Liver (tissue), 9 donors: Measurements from ENCODE around the gene MEGF10. TPM values are rescaled to one million over a fixed set of nuclear protein-coding genes. Genes with fewer than 3 reads are reported as not detected.

Experiments used
- DNase-seq: peaks from one replicate; pipeline ENCODE4 v3.0.0-alpha.2; 2017; ENCODE audit warnings: low spot score
- H3K27ac ChIP-seq, 2 donors: one replicate each; pipeline ENCODE4 v1.7.0; 2013; ENCODE audit warnings: inconsistent platforms in 2 of 2, low read length in 2 of 2, control low read depth in 1 of 2, low read depth in 1 of 2, mild to moderate bottlenecking in 1 of 2
- H3K27me3 ChIP-seq, 4 donors: one replicate each; pipeline versions ENCODE4 v1.6.1 to v1.7.0; 2013; ENCODE audit warnings: low read length in 3 of 4, inconsistent platforms in 1 of 4, mild to moderate bottlenecking in 1 of 4, moderate library complexity in 1 of 4; ENCODE audit not compliant: control insufficient read depth in 4 of 4, insufficient read depth in 4 of 4
- H3K36me3 ChIP-seq, 4 donors: one replicate each; pipeline versions ENCODE4 v1.6.1 to v1.7.0; 2013; ENCODE audit warnings: low read length in 3 of 4, mild to moderate bottlenecking in 3 of 4, low read depth in 1 of 4, moderate library complexity in 1 of 4; ENCODE audit not compliant: control insufficient read depth in 4 of 4, insufficient read depth in 3 of 4
- H3K4me1 ChIP-seq, 4 donors: one replicate each; pipeline versions ENCODE4 v1.6.1 to v1.7.0; 2013; ENCODE audit warnings: low read length in 3 of 4, mild to moderate bottlenecking in 3 of 4, moderate library complexity in 1 of 4; ENCODE audit not compliant: control insufficient read depth in 4 of 4, insufficient read depth in 4 of 4
- H3K4me3 ChIP-seq, 3 donors: one replicate each; pipeline versions ENCODE4 v1.6.1 to v1.7.0; 2013; ENCODE audit warnings: low read length in 3 of 3, control low read depth in 1 of 3, low read depth in 1 of 3, mild to moderate bottlenecking in 1 of 3
- H3K9ac ChIP-seq, 2 donors: one replicate each; pipeline ENCODE4 v1.7.0; 2013; ENCODE audit warnings: low read length in 2 of 2, mild to moderate bottlenecking in 2 of 2, moderate library complexity in 2 of 2, control low read depth in 1 of 2, low read depth in 1 of 2
- H3K9me3 ChIP-seq, 4 donors: one replicate each; pipeline versions ENCODE4 v1.6.1 to v1.7.0; 2013; ENCODE audit warnings: low read length in 3 of 4; ENCODE audit not compliant: control insufficient read depth in 4 of 4
- EGR1 ChIP-seq, 2 donors: IDR thresholded peaks; 2 replicates each; pipeline ENCODE4 v1.6.1; 2016 to 2018; ENCODE audit warnings: antibody characterized with exemption in 2 of 2, low read depth in 2 of 2
- FOXA1 ChIP-seq: IDR thresholded peaks from 2 replicates; pipeline ENCODE4 v1.6.1; 2016; ENCODE audit warnings: antibody characterized with exemption
- FOXA2 ChIP-seq: IDR thresholded peaks from 2 replicates; pipeline ENCODE4 v1.6.1; 2016; ENCODE audit warnings: antibody characterized with exemption
- GABPA ChIP-seq, 2 donors: IDR thresholded peaks in 1 of 2; conservative IDR thresholded peaks in 1 of 2; 2 replicates each; pipeline ENCODE4 v1.6.1; 2016; ENCODE audit warnings: antibody characterized with exemption in 2 of 2, mild to moderate bottlenecking in 1 of 2, moderate library complexity in 1 of 2
- HNF4A ChIP-seq, 2 donors: conservative IDR thresholded peaks; 2 replicates each; pipeline ENCODE4 v1.6.1; 2016; ENCODE audit warnings: antibody characterized with exemption in 2 of 2, mild to moderate bottlenecking in 2 of 2
- HNF4G ChIP-seq: IDR thresholded peaks from 2 replicates; pipeline ENCODE4 v1.6.1; 2016; ENCODE audit warnings: antibody characterized with exemption
- JUND ChIP-seq, 2 donors: IDR thresholded peaks; 2 replicates each; pipeline ENCODE4 v1.6.1; 2016; ENCODE audit warnings: antibody characterized with exemption in 2 of 2
- NR2F2 ChIP-seq: IDR thresholded peaks from 2 replicates; pipeline ENCODE4 v1.6.1; 2016; ENCODE audit warnings: antibody characterized with exemption
- RAD21 ChIP-seq, 2 donors: IDR thresholded peaks; 2 replicates each; pipeline ENCODE4 v1.6.1; 2016; ENCODE audit warnings: antibody characterized with exemption in 2 of 2, mild to moderate bottlenecking in 2 of 2
- RXRA ChIP-seq, 2 donors: IDR thresholded peaks; 2 replicates each; pipeline ENCODE4 v1.6.1; 2017 to 2018; ENCODE audit warnings: antibody characterized with exemption in 2 of 2, mild to moderate bottlenecking in 1 of 2
- SP1 ChIP-seq: IDR thresholded peaks from 2 replicates; pipeline ENCODE4 v1.6.1; 2018; ENCODE audit warnings: antibody characterized with exemption, mild to moderate bottlenecking
- TAF1 ChIP-seq: conservative IDR thresholded peaks from 2 replicates; pipeline ENCODE4 v1.6.1; 2016; ENCODE audit warnings: antibody characterized with exemption, mild to moderate bottlenecking
- YY1 ChIP-seq: IDR thresholded peaks from 2 replicates; pipeline ENCODE4 v1.6.1; 2016; ENCODE audit warnings: antibody characterized with exemption, mild to moderate bottlenecking
- whole genome bisulfite sequencing: extraction: QIAGEN DNeasy Blood & Tissue Kit; methylation state at CpG from one replicate; pipeline ENCODE4 v1.1.7; 2013; 5-methylcytosine and 5-hydroxymethylcytosine counted together
- polyA plus RNA-seq, 2 donors: library from polyadenylated mRNA; stranded (reverse) in 1 of 2; unstranded in 1 of 2; fragments of 200-250 nt in 1 of 2; fragments of >200 nt in 1 of 2; fragmentation: Nextera tagmentation in 1 of 2; extraction: Ambion mirVana in 1 of 2; gene quantifications; one replicate each; pipeline versions ENCODE4 v1.2.1 to v1.2.3, GENCODE V29; 2013 to 2015
- total RNA-seq, 2 donors: library from RNA; depleted of rRNA; stranded (reverse); fragments of >200 nt; gene quantifications; one replicate each; pipeline ENCODE4 v1.2.3, GENCODE V29; 2014
- TF ChIP-seq, protein P1 (sequence below): IDR thresholded peaks from 2 replicates; pipeline ENCODE4 v1.6.1; 2016; ENCODE audit warnings: antibody characterized with exemption
- TF ChIP-seq, protein P2 (sequence below): IDR thresholded peaks from 2 replicates; pipeline ENCODE4 v1.6.1; 2016; ENCODE audit warnings: antibody characterized with exemption
- TF ChIP-seq, protein P3 (sequence below): fragments of 150-350 bp; IDR thresholded peaks from 2 replicates; pipeline ENCODE4 v1.5.1; 2017; ENCODE audit warnings: improper control_type of control experiment, low read depth, low read length; ENCODE audit not compliant: missing input control
- TF ChIP-seq, protein P4 (sequence below): IDR thresholded peaks from 2 replicates; pipeline ENCODE4 v1.6.1; 2016; ENCODE audit warnings: antibody characterized with exemption, mild to moderate bottlenecking
- TF ChIP-seq, protein P5 (sequence below): IDR thresholded peaks from 2 replicates; pipeline ENCODE4 v1.6.1; 2016; ENCODE audit warnings: antibody characterized with exemption
- donor health status: healthy.
- donor health status: healthy.
- donor health status: healthy.
- donor health status: healthy.
- donor health status: healthy.

The MEGF10 gene
- total and polyA plus RNA-seq, 4 donors = 0.05 to 1.0 (median 0.33) TPM; not detected in 1

DNA sequence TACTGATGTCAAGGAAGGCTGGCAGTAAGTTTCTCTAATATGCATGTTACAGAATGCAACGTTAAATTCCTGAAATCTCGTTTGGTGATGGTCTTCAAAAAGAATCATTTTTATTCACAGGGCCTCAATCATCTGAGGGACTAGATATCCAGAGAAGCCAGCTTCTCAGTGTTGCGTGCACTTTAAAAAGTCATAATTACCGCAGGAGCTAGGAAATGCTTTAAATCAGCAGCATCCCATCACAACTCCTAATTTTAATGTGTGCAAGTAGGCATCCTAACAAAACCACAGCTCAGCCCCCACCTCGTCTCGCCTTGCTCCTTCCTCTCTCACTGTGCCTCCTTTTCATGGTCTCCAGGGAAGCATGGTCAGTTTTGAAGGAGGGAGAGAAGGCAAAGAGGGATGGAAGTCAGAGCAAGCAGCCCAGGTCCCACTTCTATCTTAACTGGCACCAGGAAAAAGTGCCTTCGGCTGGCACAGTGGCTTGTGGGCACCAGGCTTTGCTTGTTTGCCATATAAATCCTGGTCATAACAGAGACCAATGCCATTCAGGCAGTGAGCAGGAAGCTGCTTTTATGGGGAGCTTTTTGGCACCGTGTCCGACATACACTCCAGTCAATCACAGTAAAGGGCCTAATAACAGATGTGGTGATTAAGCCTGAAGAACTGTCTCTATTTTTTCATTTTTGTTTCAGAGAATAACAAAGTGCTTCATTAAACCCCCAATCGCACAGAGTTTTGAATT is 21.4 kb downstream of the MEGF10 start:
- TF ChIP-seq FOXA1 (no peak), TAF1 (no peak), RAD21 (IDR thresholded peaks at IDR 0.05) (no peak), GABPA (IDR thresholded peaks at IDR 0.05 in 1 of 2, conservative IDR thresholded peaks at IDR 0.05 in 1 of 2) (no peak), NR2F2 (no peak), HNF4A (conservative IDR thresholded peaks at IDR 0.05) (no peak), EGR1 (IDR thresholded peaks at IDR 0.05; ENCODE audit: low read depth in 2 of 2) (no peak), JUND (IDR thresholded peaks at IDR 0.05) (no peak), FOXA2 (no peak), SP1 (no peak), HNF4G (no peak), YY1 (no peak), RXRA (IDR thresholded peaks at IDR 0.05) (no peak)
- TF ChIP-seq, protein P1, sequence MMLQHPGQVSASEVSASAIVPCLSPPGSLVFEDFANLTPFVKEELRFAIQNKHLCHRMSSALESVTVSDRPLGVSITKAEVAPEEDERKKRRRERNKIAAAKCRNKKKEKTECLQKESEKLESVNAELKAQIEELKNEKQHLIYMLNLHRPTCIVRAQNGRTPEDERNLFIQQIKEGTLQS = no peak
- TF ChIP-seq, protein P2, sequence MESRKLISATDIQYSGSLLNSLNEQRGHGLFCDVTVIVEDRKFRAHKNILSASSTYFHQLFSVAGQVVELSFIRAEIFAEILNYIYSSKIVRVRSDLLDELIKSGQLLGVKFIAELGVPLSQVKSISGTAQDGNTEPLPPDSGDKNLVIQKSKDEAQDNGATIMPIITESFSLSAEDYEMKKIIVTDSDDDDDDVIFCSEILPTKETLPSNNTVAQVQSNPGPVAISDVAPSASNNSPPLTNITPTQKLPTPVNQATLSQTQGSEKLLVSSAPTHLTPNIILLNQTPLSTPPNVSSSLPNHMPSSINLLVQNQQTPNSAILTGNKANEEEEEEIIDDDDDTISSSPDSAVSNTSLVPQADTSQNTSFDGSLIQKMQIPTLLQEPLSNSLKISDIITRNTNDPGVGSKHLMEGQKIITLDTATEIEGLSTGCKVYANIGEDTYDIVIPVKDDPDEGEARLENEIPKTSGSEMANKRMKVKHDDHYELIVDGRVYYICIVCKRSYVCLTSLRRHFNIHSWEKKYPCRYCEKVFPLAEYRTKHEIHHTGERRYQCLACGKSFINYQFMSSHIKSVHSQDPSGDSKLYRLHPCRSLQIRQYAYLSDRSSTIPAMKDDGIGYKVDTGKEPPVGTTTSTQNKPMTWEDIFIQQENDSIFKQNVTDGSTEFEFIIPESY = no peak
- TF ChIP-seq, protein P3, sequence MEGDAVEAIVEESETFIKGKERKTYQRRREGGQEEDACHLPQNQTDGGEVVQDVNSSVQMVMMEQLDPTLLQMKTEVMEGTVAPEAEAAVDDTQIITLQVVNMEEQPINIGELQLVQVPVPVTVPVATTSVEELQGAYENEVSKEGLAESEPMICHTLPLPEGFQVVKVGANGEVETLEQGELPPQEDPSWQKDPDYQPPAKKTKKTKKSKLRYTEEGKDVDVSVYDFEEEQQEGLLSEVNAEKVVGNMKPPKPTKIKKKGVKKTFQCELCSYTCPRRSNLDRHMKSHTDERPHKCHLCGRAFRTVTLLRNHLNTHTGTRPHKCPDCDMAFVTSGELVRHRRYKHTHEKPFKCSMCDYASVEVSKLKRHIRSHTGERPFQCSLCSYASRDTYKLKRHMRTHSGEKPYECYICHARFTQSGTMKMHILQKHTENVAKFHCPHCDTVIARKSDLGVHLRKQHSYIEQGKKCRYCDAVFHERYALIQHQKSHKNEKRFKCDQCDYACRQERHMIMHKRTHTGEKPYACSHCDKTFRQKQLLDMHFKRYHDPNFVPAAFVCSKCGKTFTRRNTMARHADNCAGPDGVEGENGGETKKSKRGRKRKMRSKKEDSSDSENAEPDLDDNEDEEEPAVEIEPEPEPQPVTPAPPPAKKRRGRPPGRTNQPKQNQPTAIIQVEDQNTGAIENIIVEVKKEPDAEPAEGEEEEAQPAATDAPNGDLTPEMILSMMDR = no peak
- TF ChIP-seq, protein P4, sequence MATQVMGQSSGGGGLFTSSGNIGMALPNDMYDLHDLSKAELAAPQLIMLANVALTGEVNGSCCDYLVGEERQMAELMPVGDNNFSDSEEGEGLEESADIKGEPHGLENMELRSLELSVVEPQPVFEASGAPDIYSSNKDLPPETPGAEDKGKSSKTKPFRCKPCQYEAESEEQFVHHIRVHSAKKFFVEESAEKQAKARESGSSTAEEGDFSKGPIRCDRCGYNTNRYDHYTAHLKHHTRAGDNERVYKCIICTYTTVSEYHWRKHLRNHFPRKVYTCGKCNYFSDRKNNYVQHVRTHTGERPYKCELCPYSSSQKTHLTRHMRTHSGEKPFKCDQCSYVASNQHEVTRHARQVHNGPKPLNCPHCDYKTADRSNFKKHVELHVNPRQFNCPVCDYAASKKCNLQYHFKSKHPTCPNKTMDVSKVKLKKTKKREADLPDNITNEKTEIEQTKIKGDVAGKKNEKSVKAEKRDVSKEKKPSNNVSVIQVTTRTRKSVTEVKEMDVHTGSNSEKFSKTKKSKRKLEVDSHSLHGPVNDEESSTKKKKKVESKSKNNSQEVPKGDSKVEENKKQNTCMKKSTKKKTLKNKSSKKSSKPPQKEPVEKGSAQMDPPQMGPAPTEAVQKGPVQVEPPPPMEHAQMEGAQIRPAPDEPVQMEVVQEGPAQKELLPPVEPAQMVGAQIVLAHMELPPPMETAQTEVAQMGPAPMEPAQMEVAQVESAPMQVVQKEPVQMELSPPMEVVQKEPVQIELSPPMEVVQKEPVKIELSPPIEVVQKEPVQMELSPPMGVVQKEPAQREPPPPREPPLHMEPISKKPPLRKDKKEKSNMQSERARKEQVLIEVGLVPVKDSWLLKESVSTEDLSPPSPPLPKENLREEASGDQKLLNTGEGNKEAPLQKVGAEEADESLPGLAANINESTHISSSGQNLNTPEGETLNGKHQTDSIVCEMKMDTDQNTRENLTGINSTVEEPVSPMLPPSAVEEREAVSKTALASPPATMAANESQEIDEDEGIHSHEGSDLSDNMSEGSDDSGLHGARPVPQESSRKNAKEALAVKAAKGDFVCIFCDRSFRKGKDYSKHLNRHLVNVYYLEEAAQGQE = no peak
- TF ChIP-seq, protein P5, sequence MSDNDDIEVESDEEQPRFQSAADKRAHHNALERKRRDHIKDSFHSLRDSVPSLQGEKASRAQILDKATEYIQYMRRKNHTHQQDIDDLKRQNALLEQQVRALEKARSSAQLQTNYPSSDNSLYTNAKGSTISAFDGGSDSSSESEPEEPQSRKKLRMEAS = no peak
- H3K4me1 ChIP-seq = no peaks in the 10 kb centered on the region
- no peak overlapping the region for H3K9ac ChIP-seq
- no peak for DNase-seq
- no peaks in the 10 kb centered on the region for H3K9me3 ChIP-seq
- H3K36me3 ChIP-seq = no peaks in the 10 kb centered on the region
- no peak overlapping the region for H3K27ac ChIP-seq
- no peaks in the 10 kb centered on the region for H3K27me3 ChIP-seq
- H3K4me3 ChIP-seq = no peak overlapping the region
- WGBS = 69% methylated on average over 10 of the region's 10 CpGs
